DND-41 (cell line): ENCODE results near the gene MEGF8.

Experiments
- ATAC-seq: fragments of 200-7000 bp; cut with Tn5 transposase; 3 replicates; pipeline ENCODE4 v1.9.1; 2021; ENCODE audit warnings: low read depth; ENCODE audit not compliant: insufficient read depth
- DNase-seq: peaks from one replicate; pipeline ENCODE4 v3.0.0-alpha.2; 2020
- H2AFZ ChIP-seq: 2 replicates; pipeline ENCODE4 v1.6.0; 2012; ENCODE audit warnings: low read depth, low read length
- H3K27ac ChIP-seq: 2 replicates; pipeline ENCODE4 v1.5.1; 2012; ENCODE audit warnings: low read length, inconsistent platforms
- H3K27me3 ChIP-seq: fragments of 200-600 bp; sonication (generic); 2 replicates; pipeline ENCODE4 v1.6.0; 2012; ENCODE audit warnings: low read length, mild to moderate bottlenecking, inconsistent platforms; ENCODE audit not compliant: insufficient read depth, poor library complexity
- H3K36me3 ChIP-seq: 2 replicates; pipeline ENCODE4 v1.5.1; 2012; ENCODE audit warnings: low read length, inconsistent platforms; ENCODE audit not compliant: insufficient read depth
- H3K4me1 ChIP-seq: 2 replicates; pipeline ENCODE4 v1.5.1; 2012; ENCODE audit warnings: mild to moderate bottlenecking, low read length; ENCODE audit not compliant: insufficient read depth
- H3K4me2 ChIP-seq: 2 replicates; pipeline ENCODE4 v1.6.0; 2012; ENCODE audit warnings: mild to moderate bottlenecking, moderate library complexity, low read length, inconsistent platforms; ENCODE audit not compliant: insufficient read depth
- H3K4me3 ChIP-seq, 2 experiments: fragments of 200-600 bp in 1 of 2; shearing (Covaris generic) in 1 of 2; 2 replicates each; pipeline ENCODE4 v1.5.1; 2012 to 2016; ENCODE audit warnings: inconsistent platforms in 2 of 2, low read length in 2 of 2, mild to moderate bottlenecking in 2 of 2, low read depth in 1 of 2, moderate library complexity in 1 of 2
- H3K79me2 ChIP-seq: 2 replicates; pipeline ENCODE4 v1.6.0; 2012; ENCODE audit warnings: low read length, inconsistent platforms; ENCODE audit not compliant: insufficient read depth
- H3K9ac ChIP-seq: 2 replicates; pipeline ENCODE4 v1.6.0; 2012; ENCODE audit warnings: low read depth, mild to moderate bottlenecking, inconsistent platforms, low read length, moderate library complexity
- H3K9me3 ChIP-seq: 2 replicates; pipeline ENCODE4 v1.5.1; 2012; ENCODE audit warnings: low read length, moderate library complexity, mild to moderate bottlenecking, inconsistent platforms; ENCODE audit not compliant: insufficient read depth, severe bottlenecking
- H4K20me1 ChIP-seq: 2 replicates; pipeline ENCODE4 v1.6.0; 2012; ENCODE audit warnings: low read length; ENCODE audit not compliant: insufficient read depth
- EZH2 ChIP-seq: IDR thresholded peaks from 3 replicates; pipeline ENCODE4 v1.6.1; 2012; ENCODE audit warnings: borderline replicate concordance, low read depth, mild to moderate bottlenecking, moderate library complexity, low read length, inconsistent platforms; ENCODE audit not compliant: severe bottlenecking
- TF ChIP-seq, protein P1 (sequence below): IDR thresholded peaks from 2 replicates; pipeline ENCODE4 v1.5.1; 2012; ENCODE audit warnings: borderline replicate concordance, low read length, moderate library complexity, mild to moderate bottlenecking; ENCODE audit not compliant: poor library complexity, severe bottlenecking; ENCODE audit errors: extremely low read depth

The MEGF8 gene

DNA sequence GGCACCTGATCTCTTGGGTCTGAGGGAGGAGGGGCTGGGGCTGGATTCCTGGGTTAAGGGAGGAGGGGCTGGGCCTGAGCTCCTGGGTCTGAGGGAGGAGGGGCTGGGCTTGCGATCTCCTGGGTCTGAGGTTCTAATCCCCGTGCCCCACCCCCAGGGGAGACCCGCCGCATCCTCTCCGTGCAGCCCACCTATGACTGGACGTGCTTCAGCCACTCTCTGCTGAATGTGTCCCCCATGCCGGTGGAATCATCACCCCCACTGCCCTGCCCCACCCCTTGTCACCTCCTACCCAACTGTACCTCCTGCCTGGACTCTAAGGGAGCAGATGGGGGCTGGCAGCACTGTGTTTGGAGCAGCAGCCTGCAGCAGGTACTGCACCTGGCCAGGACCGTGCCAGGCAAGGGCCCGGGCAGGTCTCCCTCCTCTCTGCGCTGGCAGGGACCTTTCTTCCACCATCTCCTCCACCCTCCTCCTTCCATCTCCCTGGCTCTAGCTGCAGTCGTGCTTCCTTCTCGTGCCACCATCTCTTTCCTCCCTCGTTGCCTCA is 37.5 kb downstream of the MEGF8 start:
- Histone ChIP-seq H3K4me1 (no peaks in the 10 kb centered on the region), H3K9me3 (no peaks in the 10 kb centered on the region), H3K27ac (no peak overlapping the region), H3K4me2 (no peak overlapping the region), H3K27me3 (no peaks in the 10 kb centered on the region), H4K20me1 (no peaks in the 10 kb centered on the region; the same call in 1 of the 2 replicates), H3K9ac (no peak overlapping the region), H2AFZ (no peak overlapping the region), H3K79me2 (no peaks in the 10 kb centered on the region), H3K36me3 (peaks cover 21% of the 10 kb centered on the region), H3K4me3 (no peak overlapping the region)
- TF ChIP-seq, protein P1, sequence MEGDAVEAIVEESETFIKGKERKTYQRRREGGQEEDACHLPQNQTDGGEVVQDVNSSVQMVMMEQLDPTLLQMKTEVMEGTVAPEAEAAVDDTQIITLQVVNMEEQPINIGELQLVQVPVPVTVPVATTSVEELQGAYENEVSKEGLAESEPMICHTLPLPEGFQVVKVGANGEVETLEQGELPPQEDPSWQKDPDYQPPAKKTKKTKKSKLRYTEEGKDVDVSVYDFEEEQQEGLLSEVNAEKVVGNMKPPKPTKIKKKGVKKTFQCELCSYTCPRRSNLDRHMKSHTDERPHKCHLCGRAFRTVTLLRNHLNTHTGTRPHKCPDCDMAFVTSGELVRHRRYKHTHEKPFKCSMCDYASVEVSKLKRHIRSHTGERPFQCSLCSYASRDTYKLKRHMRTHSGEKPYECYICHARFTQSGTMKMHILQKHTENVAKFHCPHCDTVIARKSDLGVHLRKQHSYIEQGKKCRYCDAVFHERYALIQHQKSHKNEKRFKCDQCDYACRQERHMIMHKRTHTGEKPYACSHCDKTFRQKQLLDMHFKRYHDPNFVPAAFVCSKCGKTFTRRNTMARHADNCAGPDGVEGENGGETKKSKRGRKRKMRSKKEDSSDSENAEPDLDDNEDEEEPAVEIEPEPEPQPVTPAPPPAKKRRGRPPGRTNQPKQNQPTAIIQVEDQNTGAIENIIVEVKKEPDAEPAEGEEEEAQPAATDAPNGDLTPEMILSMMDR = no peak
- TF ChIP-seq EZH2 = no peak
- ATAC-seq (no peak), DNase-seq (no peak)

DNA sequence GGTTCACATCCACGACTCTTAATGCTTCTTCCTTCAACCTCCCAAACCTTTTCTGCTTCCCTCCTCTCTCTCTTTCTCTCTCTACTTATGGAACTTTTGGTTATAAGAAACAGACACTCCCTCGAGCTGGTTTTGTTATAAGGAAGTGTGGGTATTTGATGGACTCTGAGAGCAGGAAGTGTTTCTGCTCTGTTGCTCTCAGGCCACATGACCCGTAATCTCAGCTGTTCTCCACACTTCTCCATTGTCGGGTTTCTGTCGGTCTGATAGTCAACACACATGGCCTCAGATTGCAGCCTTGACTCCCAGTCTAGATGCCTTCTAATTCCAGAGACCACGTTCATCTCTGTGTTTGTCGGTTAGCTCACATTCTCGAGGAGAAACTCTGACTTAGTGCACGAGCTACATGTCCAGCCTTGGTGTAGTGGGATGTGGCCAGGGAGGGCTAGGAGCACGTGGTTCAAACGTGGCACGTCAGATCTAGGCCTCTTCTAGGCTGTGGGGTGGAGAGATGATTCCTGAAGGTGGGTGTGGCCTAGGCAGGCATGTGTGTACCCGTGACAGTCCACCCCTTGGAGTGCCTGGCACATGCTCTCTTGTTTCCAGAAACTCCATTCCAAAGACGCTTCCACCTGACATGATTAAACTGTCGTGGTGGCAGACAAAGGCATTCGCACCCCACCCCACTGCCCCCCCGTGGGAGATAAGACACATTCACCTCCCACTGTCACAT is 38.3 kb downstream of the MEGF8 start:
- no peak overlapping the region for H3K4me3 ChIP-seq
- no peaks in the 10 kb centered on the region for H3K79me2 ChIP-seq
- H3K9ac ChIP-seq = no peak overlapping the region
- no peak overlapping the region for H3K27ac ChIP-seq
- peaks cover 14% of the 10 kb centered on the region for H3K36me3 ChIP-seq
- no peak for DNase-seq
- H3K4me2 ChIP-seq = no peak overlapping the region
- no peak for ATAC-seq
- TF ChIP-seq EZH2 = no peak
- TF ChIP-seq, protein P1 = no peak
- no peaks in the 10 kb centered on the region for H3K4me1 ChIP-seq
- no peaks in the 10 kb centered on the region for H3K27me3 ChIP-seq
- H4K20me1 ChIP-seq = no peaks in the 10 kb centered on the region; the same call in 1 of the 2 replicates
- H3K9me3 ChIP-seq = no peaks in the 10 kb centered on the region
- H2AFZ ChIP-seq = no peak overlapping the region

DNA sequence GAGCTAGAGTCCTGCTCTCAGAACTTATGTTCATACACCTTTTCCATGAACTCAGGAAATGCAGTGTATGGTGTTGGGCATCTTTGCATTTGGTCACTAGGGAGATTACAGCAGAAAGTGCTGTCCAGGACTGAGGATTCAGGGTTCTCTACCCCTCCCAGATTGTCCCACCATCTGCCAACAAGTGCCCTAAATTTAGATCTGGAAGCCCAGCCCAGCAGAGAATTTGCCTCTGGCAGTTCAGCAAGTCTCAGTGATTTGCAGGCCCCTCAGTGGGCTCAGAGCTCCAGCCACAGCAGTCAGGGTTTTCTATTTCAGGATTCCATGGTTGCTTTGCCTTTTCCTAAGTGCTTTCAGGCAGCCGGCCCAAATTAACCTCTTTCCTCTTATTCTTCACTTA is 41.2 kb downstream of the MEGF8 start:
- Histone ChIP-seq H3K9ac (no peak overlapping the region), H3K4me1 (no peaks in the 10 kb centered on the region), H3K4me2 (no peak overlapping the region), H3K4me3 (no peak overlapping the region), H3K9me3 (no peaks in the 10 kb centered on the region), H3K27me3 (no peaks in the 10 kb centered on the region), H3K79me2 (no peaks in the 10 kb centered on the region), H4K20me1 (no peaks in the 10 kb centered on the region; the same call in 1 of the 2 replicates), H2AFZ (no peak overlapping the region), H3K36me3 (peaks cover 18% of the 10 kb centered on the region), H3K27ac (no peak overlapping the region)
- ATAC-seq (no peak), DNase-seq (no peak)
- no peak for TF ChIP-seq EZH2
- TF ChIP-seq, protein P1 = no peak
